ENCODE results near the gene KCTD11. TPM values are rescaled to one million over a fixed set of nuclear protein-coding genes. Genes with fewer than 3 reads are reported as not detected.

Gene KCTD11
- polyA plus RNA-seq, 1 experiment, result 12.1 TPM

DNA sequence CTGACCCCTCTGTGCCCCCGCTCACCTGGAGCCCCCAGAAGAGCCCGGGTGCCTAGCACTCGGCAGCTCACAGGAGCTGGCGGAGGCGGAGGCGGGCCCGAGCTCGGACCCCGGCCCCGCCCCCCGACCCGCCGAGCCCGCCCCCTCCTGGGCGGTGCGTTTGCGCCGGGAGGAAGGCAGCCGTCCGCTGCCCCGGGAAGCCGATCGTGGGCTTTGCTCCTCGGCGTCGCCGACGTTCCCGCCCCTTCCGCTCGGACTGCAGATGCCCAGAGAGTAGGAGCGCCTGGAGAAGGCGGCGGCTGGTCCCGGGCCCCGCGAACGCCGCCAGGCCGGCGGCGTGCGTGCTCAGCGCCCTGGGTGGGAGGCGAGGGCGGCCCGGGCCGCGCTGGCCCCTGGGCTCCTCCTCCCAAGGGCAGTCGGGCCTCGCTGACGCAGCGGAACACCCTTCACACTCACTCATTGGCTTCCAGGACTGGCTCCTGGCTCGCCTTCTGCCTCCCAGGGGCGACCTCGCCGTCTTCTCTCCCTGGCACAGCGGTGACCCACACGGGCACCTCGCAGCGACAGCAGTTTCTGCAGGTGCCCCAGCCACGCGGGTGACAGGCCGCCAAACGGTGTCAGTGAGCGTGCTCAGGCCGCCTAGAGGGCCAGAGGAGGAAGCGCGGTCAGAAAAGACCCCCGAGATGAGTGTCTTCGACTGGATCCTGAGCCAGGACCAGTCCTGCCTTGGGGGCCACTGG lies 42.7 kb downstream of the KCTD11 start, which contains the start of gene PLSCR3:
PLSCR3 (minus strand) TSS at position 74 of the 740 bp plus-strand sequence. CDS start 415 bp downstream, outside the sequence.
- Histone ChIP-seq H3K27ac (ENCODE audit: low read depth, low read length) (peak within 1 kb of the TSS; percentile 93), H3K4me3 (ENCODE audit: low read depth, low read length) (peak within 1 kb of the TSS; percentile 87), H3K27me3 (ENCODE audit: control insufficient read depth, insufficient read depth, low read length) (no peaks in the 10 kb centered on the region), H3K9me3 (ENCODE audit: control insufficient read depth, insufficient read depth, low read length) (no peaks in the 10 kb centered on the region; the same call in 1 of the 2 replicates)
- POLR2A ChIA-PET, result interaction anchor here (0.5 to 2.0 kb wide), 3 partner anchors 9 to 334 kb away, joined by 3 to 8 read pairs (median 4); partner anchors contain the start of gene TMEM256
- CTCF ChIA-PET, result interaction anchor here (0.5 to 2.4 kb wide), 5 partner anchors 9 to 140 kb away, joined by 3 to 7 read pairs (median 3); partner anchors contain the start of genes TMEM256 and TMEM95
- peak; percentile 51 for DNase-seq (ENCODE audit: low read depth, low spot score)
- TF ChIP-seq, protein P1, sequence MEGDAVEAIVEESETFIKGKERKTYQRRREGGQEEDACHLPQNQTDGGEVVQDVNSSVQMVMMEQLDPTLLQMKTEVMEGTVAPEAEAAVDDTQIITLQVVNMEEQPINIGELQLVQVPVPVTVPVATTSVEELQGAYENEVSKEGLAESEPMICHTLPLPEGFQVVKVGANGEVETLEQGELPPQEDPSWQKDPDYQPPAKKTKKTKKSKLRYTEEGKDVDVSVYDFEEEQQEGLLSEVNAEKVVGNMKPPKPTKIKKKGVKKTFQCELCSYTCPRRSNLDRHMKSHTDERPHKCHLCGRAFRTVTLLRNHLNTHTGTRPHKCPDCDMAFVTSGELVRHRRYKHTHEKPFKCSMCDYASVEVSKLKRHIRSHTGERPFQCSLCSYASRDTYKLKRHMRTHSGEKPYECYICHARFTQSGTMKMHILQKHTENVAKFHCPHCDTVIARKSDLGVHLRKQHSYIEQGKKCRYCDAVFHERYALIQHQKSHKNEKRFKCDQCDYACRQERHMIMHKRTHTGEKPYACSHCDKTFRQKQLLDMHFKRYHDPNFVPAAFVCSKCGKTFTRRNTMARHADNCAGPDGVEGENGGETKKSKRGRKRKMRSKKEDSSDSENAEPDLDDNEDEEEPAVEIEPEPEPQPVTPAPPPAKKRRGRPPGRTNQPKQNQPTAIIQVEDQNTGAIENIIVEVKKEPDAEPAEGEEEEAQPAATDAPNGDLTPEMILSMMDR (IDR thresholded peaks at IDR 0.05; ENCODE audit: low read depth, low read length), result peak; percentile 51

DNA sequence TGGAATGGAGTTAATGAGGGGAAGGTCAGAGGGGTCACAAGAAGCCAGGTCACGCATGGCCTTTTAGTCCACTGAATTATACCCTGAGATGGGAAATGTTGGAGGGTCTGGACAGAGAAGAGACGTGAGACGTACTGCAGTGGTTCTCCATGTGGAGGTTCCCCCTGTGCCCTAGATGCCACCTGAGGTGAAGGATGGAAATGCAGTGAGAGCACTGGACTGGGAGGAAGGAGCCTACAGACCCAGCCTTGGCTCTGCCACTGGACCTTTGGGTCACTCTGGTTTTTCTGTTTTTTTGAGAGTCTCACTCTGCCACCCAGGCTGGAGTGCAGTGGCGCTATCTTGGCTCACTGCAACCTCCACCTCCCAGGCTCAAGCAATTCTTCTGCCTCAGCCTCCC lies 44.2 kb downstream of the KCTD11 start:
- Histone ChIP-seq H3K9me3 (ENCODE audit: control insufficient read depth, insufficient read depth, low read length) (no peaks in the 10 kb centered on the region; the same call in 1 of the 2 replicates), H3K27me3 (ENCODE audit: control insufficient read depth, insufficient read depth, low read length) (no peaks in the 10 kb centered on the region), H3K27ac (ENCODE audit: low read depth, low read length) (no peak overlapping the region), H3K4me3 (ENCODE audit: low read depth, low read length) (no peak overlapping the region)
- TF ChIP-seq, protein P1 (IDR thresholded peaks at IDR 0.05; ENCODE audit: low read depth, low read length), result no peak
- ChIA-PET POLR2A (no interaction called here), CTCF (no interaction called here)
- no peak for DNase-seq (ENCODE audit: low read depth, low spot score)

DNA sequence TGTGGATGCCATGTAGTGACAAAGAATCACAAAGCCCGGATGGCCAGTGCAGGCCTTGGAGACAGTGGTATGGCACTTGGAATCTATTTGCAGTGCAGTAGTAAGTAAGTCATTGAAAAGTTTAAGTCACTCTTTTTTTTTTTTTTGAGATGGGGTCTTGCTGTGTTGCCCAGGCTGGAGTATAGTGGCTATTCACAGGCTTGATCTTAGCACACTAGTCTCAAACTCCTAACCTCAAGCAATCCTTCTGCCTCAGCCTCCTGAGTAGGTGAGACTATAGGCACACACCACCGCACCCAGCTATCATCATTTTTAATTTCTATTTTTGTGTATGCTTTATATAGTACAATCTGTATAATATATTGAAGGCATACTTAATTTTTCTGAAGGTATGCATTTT lies 46.6 kb downstream of the KCTD11 start:
- CTCF ChIA-PET, result interaction anchor here (1.6 kb wide), 1 partner anchor 43 kb away, joined by 6 read pairs; no protein-coding TSS in a partner anchor
- H3K4me3 ChIP-seq (ENCODE audit: low read depth, low read length), result no peak overlapping the region
- no peak overlapping the region for H3K27ac ChIP-seq (ENCODE audit: low read depth, low read length)
- TF ChIP-seq, protein P1 (IDR thresholded peaks at IDR 0.05; ENCODE audit: low read depth, low read length), result no peak
- POLR2A ChIA-PET, result interaction anchor here (1.0 kb wide), 1 partner anchor 178 kb away, joined by 3 read pairs; no protein-coding TSS in a partner anchor
- no peak for DNase-seq (ENCODE audit: low read depth, low spot score)
- H3K27me3 ChIP-seq (ENCODE audit: control insufficient read depth, insufficient read depth, low read length), result no peaks in the 10 kb centered on the region
- H3K9me3 ChIP-seq (ENCODE audit: control insufficient read depth, insufficient read depth, low read length), result no peaks in the 10 kb centered on the region; the same call in 1 of the 2 replicates

DNA sequence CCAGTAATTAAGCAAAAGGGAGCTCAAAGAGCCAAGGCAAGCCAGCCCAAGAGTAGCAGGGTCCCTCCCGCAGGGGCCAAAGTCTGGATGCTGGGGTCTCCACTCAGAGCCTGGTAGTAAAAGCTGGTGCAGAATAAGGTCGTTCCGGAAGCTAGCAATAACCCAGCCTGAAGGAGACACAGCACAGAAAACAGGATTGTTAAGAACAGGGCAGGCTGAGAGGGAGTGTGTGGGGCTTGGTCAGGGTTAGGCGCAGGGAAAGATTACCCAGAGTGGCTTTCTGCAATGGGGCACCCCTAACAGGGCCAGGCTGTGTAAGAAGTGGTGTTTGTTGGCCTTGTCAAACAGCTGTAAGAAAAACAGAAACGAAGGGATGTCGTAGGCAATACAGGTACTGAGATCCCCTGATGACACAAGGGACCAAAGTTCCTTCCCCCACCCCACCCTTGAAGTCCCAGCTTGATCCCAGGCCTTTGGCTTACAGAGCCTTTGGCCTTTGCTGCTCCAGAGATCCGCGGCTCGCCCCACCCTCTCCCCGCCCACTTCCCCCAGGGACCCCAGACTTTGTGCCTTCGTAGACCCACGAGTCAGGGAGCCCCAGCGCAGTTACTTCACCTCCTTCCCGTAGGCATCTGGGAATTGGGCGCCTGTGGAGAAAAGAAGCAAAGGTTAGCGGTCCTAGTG lies 51.2 kb downstream of the KCTD11 start:
- TF ChIP-seq, protein P1 (IDR thresholded peaks at IDR 0.05; ENCODE audit: low read depth, low read length), result no peak
- Histone ChIP-seq H3K9me3 (ENCODE audit: control insufficient read depth, insufficient read depth, low read length) (no peaks in the 10 kb centered on the region), H3K27me3 (ENCODE audit: control insufficient read depth, insufficient read depth, low read length) (no peaks in the 10 kb centered on the region), H3K27ac (ENCODE audit: low read depth, low read length) (peak overlapping the region; percentile 61), H3K4me3 (ENCODE audit: low read depth, low read length) (peak overlapping the region; percentile 87)
- ChIA-PET POLR2A (interaction anchor here (0.6 to 1.9 kb wide), 12 partner anchors 8 to 507 kb away, joined by 3 to 20 read pairs (median 4); partner anchors contain the start of genes PLSCR3, POLR2A and SPEM2), CTCF (interaction anchor here (0.6 to 2.4 kb wide), 7 partner anchors 8 to 158 kb away, joined by 3 to 9 read pairs (median 3); partner anchors contain the start of gene SENP3)
- no peak for DNase-seq (ENCODE audit: low read depth, low spot score)

Measured in AG04450 (cell line).